HepG2 (cell line): Measurements from ENCODE around the gene PEX11B. TPM values are rescaled to one million over a fixed set of nuclear protein-coding genes. Genes with fewer than 3 reads are reported as not detected.

Source experiments
- ATAC-seq: fragments of 200-7000 bp; cut with Tn5 transposase; 3 replicates; pipeline ENCODE4 v1.9.1; 2020; ENCODE audit warnings: mild to moderate bottlenecking, moderate library complexity
- BruUV-seq: library from RNA; stranded (reverse); fragments of 400-500 nt; replicated peaks from 2 replicates; lab custom pipeline; 2021; lab: Mats Ljungman, UMichigan
- CTCF ChIA-PET: fragments of 300-600 bp; formaldehyde crosslinking; extraction: SDS; loops from one replicate; lab custom pipeline; 2021; ENCODE audit warnings: low total read pairs, inconsistent platforms, low intra/inter-chr PET ratio; lab: Yijun Ruan, JAX
- POLR2A ChIA-PET: fragments of 350-600 bp; sonication (Branson Sonifier 250); formaldehyde crosslinking; loops from one replicate; lab custom pipeline; 2020; ENCODE audit warnings: antibody characterized with exemption, inconsistent platforms; lab: Yijun Ruan, JAX
- DNase-seq: peaks from one replicate; pipeline ENCODE4 v3.0.0-alpha.2; 2015; ENCODE audit warnings: low spot score
- FAIRE-seq: peaks from 3 replicates; lab custom pipeline; 2011; peaks lifted over from hg19 to GRCh38; lab: Jason Lieb, UNC
- H2AFZ ChIP-seq: one replicate; pipeline ENCODE4 v1.6.1; 2011; ENCODE audit warnings: low read length, inconsistent platforms
- H3K27ac ChIP-seq: fragments of 300-600 bp; 3 replicates; pipeline ENCODE4 v1.8.0; 2011; ENCODE audit warnings: mixed run types, mild to moderate bottlenecking, mixed read lengths, low read length, inconsistent platforms; ENCODE audit not compliant: insufficient read depth; ENCODE audit errors: extremely low read length
- H3K27me3 ChIP-seq, 2 experiments: fragments of 200-600 bp in 1 of 2; 2 replicates in 1 of 2; 3 replicates in 1 of 2; pipeline versions ENCODE4 v1.6.0 to v1.8.0; 2011; ENCODE audit warnings: low read length in 2 of 2, mild to moderate bottlenecking in 2 of 2, moderate library complexity in 2 of 2, inconsistent platforms in 1 of 2; ENCODE audit not compliant: insufficient read depth in 2 of 2, control insufficient read depth in 1 of 2
- H3K36me3 ChIP-seq, 2 experiments: fragments of 200-600 bp in 1 of 2; replicated peaks in 1 of 2; 2 replicates in 1 of 2; 3 replicates in 1 of 2; pipeline versions ENCODE4 v1.5.1 to v1.8.0; 2011; ENCODE audit warnings: low read length in 2 of 2, inconsistent platforms in 1 of 2; ENCODE audit not compliant: insufficient read depth in 2 of 2, control insufficient read depth in 1 of 2
- H3K4me1 ChIP-seq: 2 replicates; pipeline ENCODE4 v1.5.1; 2012; ENCODE audit warnings: low read length, inconsistent platforms; ENCODE audit not compliant: insufficient read depth
- H3K4me2 ChIP-seq: 2 replicates; pipeline ENCODE4 v1.6.0; 2011; ENCODE audit warnings: low read depth, low read length, inconsistent platforms
- H3K4me3 ChIP-seq, 3 experiments: fragments of 200-600 bp in 1 of 3; sonication (generic), shearing (Covaris generic) in 1 of 3; replicated peaks in 1 of 3; 2 replicates each; pipeline ENCODE4 v1.5.1; 2011 to 2016; ENCODE audit warnings: low read length in 3 of 3, inconsistent platforms in 2 of 3, low read depth in 2 of 3, mild to moderate bottlenecking in 2 of 3, control low read depth in 1 of 3, mixed read lengths in 1 of 3; ENCODE audit not compliant: insufficient read depth in 1 of 3
- H3K79me2 ChIP-seq: one replicate; pipeline ENCODE4 v1.6.1; 2011; ENCODE audit warnings: low read length, inconsistent platforms; ENCODE audit not compliant: insufficient read depth
- H3K9ac ChIP-seq: 2 replicates; pipeline ENCODE4 v1.6.0; 2011; ENCODE audit warnings: mild to moderate bottlenecking, low read depth, low read length, inconsistent platforms; ENCODE audit not compliant: insufficient read depth
- H3K9me3 ChIP-seq: 2 replicates; pipeline ENCODE4 v1.5.1; 2012; ENCODE audit warnings: mild to moderate bottlenecking, low read length
- H4K20me1 ChIP-seq: 2 replicates; pipeline ENCODE4 v1.6.0; 2011; ENCODE audit warnings: inconsistent platforms, mild to moderate bottlenecking, low read length, moderate library complexity; ENCODE audit not compliant: insufficient read depth
- GZF1 ChIP-seq: sonication (generic); formaldehyde crosslinking; IDR thresholded peaks from 2 replicates; pipeline ENCODE4 v1.5.1; 2020; ENCODE audit warnings: mild to moderate bottlenecking, missing genetic modification reagents
- IRF9 ChIP-seq: sonication (generic); formaldehyde crosslinking; IDR thresholded peaks from 2 replicates; pipeline ENCODE4 v1.8.0; 2022; ENCODE audit warnings: missing genetic modification reagents, mild to moderate bottlenecking, borderline replicate concordance
- KMT2A ChIP-seq: sonication (generic); formaldehyde crosslinking; IDR thresholded peaks from 2 replicates; pipeline ENCODE4 v1.4.0; 2020; ENCODE audit warnings: missing genetic modification reagents
- MAZ ChIP-seq, 2 experiments: sonication (generic) in 1 of 2; formaldehyde crosslinking in 1 of 2; IDR thresholded peaks; 2 replicates each; pipeline versions ENCODE4 v1.5.0 to v1.6.1; 2012 to 2020; ENCODE audit warnings: low read depth in 2 of 2, mild to moderate bottlenecking in 2 of 2, borderline replicate concordance in 1 of 2, improper control_type of control experiment in 1 of 2, low read length in 1 of 2, missing genetic modification reagents in 1 of 2, moderate library complexity in 1 of 2
- MED1 ChIP-seq: sonication (generic); formaldehyde crosslinking; IDR thresholded peaks from 2 replicates; pipeline ENCODE4 v1.4.0; 2020; ENCODE audit warnings: missing genetic modification reagents
- NFYC ChIP-seq: IDR thresholded peaks from 2 replicates; pipeline ENCODE4 v1.6.1; 2016; ENCODE audit warnings: missing genetic modification reagents, missing compliant biosample characterization
- POGZ ChIP-seq: sonication (generic); formaldehyde crosslinking; IDR thresholded peaks from 2 replicates; pipeline ENCODE4 v1.4.0; 2020; ENCODE audit warnings: mild to moderate bottlenecking, missing genetic modification reagents
- REPIN1 ChIP-seq: sonication (generic); formaldehyde crosslinking; IDR thresholded peaks from 2 replicates; pipeline ENCODE4 v1.8.0; 2022; ENCODE audit warnings: missing genetic modification reagents, low read depth, mild to moderate bottlenecking, borderline replicate concordance
- TCF12 ChIP-seq, 2 experiments: fragments of 450-650 bp in 1 of 2; sonication (generic) in 1 of 2; formaldehyde crosslinking in 1 of 2; IDR thresholded peaks; 2 replicates each; pipeline versions ENCODE4 v1.6.1 to v1.8.0; 2017 to 2022; ENCODE audit warnings: antibody characterized with exemption in 1 of 2, mild to moderate bottlenecking in 1 of 2, missing genetic modification reagents in 1 of 2, moderate library complexity in 1 of 2
- ZFY ChIP-seq: sonication (generic); formaldehyde crosslinking; IDR thresholded peaks from 2 replicates; pipeline ENCODE4 v1.4.0; 2020; ENCODE audit warnings: missing genetic modification reagents
- ZNF407 ChIP-seq: sonication (generic); formaldehyde crosslinking; IDR thresholded peaks from one replicate; pipeline ENCODE4 v1.5.1; 2020; ENCODE audit warnings: mild to moderate bottlenecking, missing genetic modification reagents; ENCODE audit errors: not compliant biosample characterization
- ZSCAN9 ChIP-seq: IDR thresholded peaks from 2 replicates; pipeline ENCODE4 v1.6.1; 2016; ENCODE audit warnings: borderline replicate concordance
- WGBS: methylation state at CpG from one replicate; pipeline ENCODE4 v1.1.6; 2017; ENCODE audit warnings: low lambda C conversion rate; 5-methylcytosine and 5-hydroxymethylcytosine counted together
- in situ Hi-C: cut with HindIII; loops from 2 replicates; pipeline ENCODE4 v1.10.0; 2017; ENCODE audit warnings: low pct_unique_long_range_greater_than_20kb; ENCODE audit not compliant: extremely low pct_ligation_motif_present
- intact Hi-C: fragments of 100-400 bp; cut with micrococcal nuclease; formaldehyde crosslinking; loops from one replicate; pipeline ENCODE4 v1.10.0; 2022; ENCODE audit not compliant: unreplicated experiment
- polyA plus RNA-seq, 8 experiments: library from polyadenylated mRNA; depleted of rRNA in 3 of 8; stranded (reverse) in 7 of 8; unstranded in 1 of 8; fragments of >200 nt; fragmentation: Illumina TruSeq in 4 of 8; extraction: Trizol in 4 of 8; gene quantifications; 2 replicates each; pipeline versions ENCODE4 v1.2.1 to v1.2.3, GENCODE V29; 2011 to 2016; ENCODE audit warnings: low read depth in 4 of 8, missing spikeins in 1 of 8, mixed read lengths in 1 of 8; ENCODE audit not compliant: insufficient read depth in 1 of 8
- total RNA-seq, 5 experiments: library from RNA; depleted of rRNA; stranded (reverse); fragments of >200 nt; fragmentation: Illumina TruSeq; extraction: Trizol; gene quantifications; 2 replicates each; pipeline ENCODE4 v1.2.3, GENCODE V29; 2016; ENCODE audit warnings: low read depth in 1 of 5

The PEX11B gene
- total and polyA plus RNA-seq, 2 of the 13 experiments (the other 11 are each of a cell fraction or from before 2014, with no cell fraction given) = 21.6 to 48.4 TPM

- intact Hi-C loops (loop anchor here (2.0 to 5.0 kb wide), 3 partner anchors 38 to 107 kb away; partner anchors contain the start of genes PIAS3 and RBM8A), in situ Hi-C loops (loop anchor here (5.0 kb wide), 1 partner anchor 37 kb away; the partner anchor contains the start of gene RBM8A)
- Histone ChIP-seq H4K20me1 (no peaks in the 10 kb centered on the region), H3K9me3 (no peaks in the 10 kb centered on the region), H3K79me2 (no peaks in the 10 kb centered on the region), H3K27ac (peak within 1 kb of the TSS; percentile 70), H3K36me3 (no peaks in the 10 kb centered on the region), H3K9ac (peak within 1 kb of the TSS; percentile 78), H3K4me3 (peak within 1 kb of the TSS; percentile 77 to 84 (median 82)), H2AFZ (peak within 1 kb of the TSS; percentile 92), H3K4me1 (peaks cover 42% of the 10 kb centered on the region), H3K27me3 (peaks cover 0 to 25% of the 10 kb centered on the region in 2 experiments; a peak in 3 of 5 replicates), H3K4me2 (peak within 1 kb of the TSS; percentile 93)
- CTCF ChIA-PET = no interaction called here
- DNase-seq (peak; percentile 92), FAIRE-seq (peak; percentile 97), ATAC-seq (peak; percentile 88)
- WGBS = under 1% methylated on average over 34 of the region's 37 CpGs
- no TSS peak for BruUV-seq
- POLR2A ChIA-PET = interaction anchor here (0.7 to 3.4 kb wide), 26 partner anchors 8 to 254 kb away, joined by 3 to 51 read pairs (median 4); partner anchors contain the start of genes NUDT17, PEX11B, PIAS3 and RBM8A
- TF ChIP-seq MAZ (IDR thresholded peaks at IDR 0.05; ENCODE audit: borderline replicate concordance, low read depth, low read length) (peak; percentile 21; the same call in 1 of the 2 replicates), MAZ (CRISPR knock-in tag; IDR thresholded peaks at IDR 0.05; ENCODE audit: low read depth) (0 out of 2 replicates have a peak, but pooled peaks have one; percentile 52), ZFY (CRISPR knock-in tag) (peak; percentile 68; the same call in 1 of the 2 replicates), NFYC (CRISPR knock-in tag) (peak; percentile 81), IRF9 (peak; percentile 77; the same call in 1 of the 2 replicates), TCF12 (IDR thresholded peaks at IDR 0.05) (no peak), TCF12 (CRISPR knock-in tag; IDR thresholded peaks at IDR 0.05) (0 out of 2 replicates have a peak, but pooled peaks have one; percentile 36), REPIN1 (CRISPR knock-in tag) (no peak), ZSCAN9 (CRISPR knock-in tag) (peak; percentile 45), GZF1 (no peak), KMT2A (CRISPR knock-in tag) (0 out of 2 replicates have a peak, but pooled peaks have one; percentile 52), MED1 (CRISPR knock-in tag) (peak; percentile 74), POGZ (CRISPR knock-in tag) (peak; percentile 73), ZNF407 (CRISPR knock-in tag) (no peak)
These were observed 46.0 kb upstream of the PEX11B start, which contains the start of the genes ANKRD34A and POLR3GL for GRCh38 chr1:145964328-145965118. ANKRD34A (minus strand) TSS chr1:145964575; CDS start chr1:145961759, 2,816 bp downstream. POLR3GL (plus strand) TSS chr1:145964690; CDS start chr1:145974866, 10,176 bp downstream.
